ENCODE data around the gene OR2L2.

The OR2L2 gene

DNA sequence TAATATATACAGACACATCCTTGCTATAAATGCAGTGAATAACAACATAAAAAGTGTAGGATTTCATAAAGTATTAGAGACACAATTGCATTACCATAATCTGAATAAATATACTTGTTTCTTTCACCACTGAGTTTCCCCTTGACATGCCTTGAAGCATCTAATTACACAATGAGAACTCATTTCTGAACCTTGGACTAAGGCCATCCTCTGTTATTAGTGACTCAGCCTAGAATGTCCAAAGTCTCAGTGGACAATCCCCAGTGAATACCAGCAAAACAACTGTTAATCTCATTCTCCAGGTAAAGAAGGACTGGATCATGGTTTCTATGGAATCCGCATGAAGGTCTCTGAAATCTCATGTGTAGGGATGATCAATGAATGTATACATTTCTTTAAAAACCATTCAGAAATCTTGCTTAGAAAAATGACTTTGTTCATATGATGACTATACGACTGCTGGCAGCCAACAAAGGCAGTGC lies 16.6 kb upstream of the OR2L2 start, which contains the start of gene OR2L5:
Gene OR2L5, plus strand, starts transcription at position 432 of the 482 bp plus-strand sequence. CDS start 8,288 bp downstream, outside the sequence.
- no peak for DNase-seq (ENCODE audit: extremely low spot score)
- ChIA-PET CTCF (no interaction called here), POLR2A (no interaction called here)
- TF ChIP-seq, protein P1, sequence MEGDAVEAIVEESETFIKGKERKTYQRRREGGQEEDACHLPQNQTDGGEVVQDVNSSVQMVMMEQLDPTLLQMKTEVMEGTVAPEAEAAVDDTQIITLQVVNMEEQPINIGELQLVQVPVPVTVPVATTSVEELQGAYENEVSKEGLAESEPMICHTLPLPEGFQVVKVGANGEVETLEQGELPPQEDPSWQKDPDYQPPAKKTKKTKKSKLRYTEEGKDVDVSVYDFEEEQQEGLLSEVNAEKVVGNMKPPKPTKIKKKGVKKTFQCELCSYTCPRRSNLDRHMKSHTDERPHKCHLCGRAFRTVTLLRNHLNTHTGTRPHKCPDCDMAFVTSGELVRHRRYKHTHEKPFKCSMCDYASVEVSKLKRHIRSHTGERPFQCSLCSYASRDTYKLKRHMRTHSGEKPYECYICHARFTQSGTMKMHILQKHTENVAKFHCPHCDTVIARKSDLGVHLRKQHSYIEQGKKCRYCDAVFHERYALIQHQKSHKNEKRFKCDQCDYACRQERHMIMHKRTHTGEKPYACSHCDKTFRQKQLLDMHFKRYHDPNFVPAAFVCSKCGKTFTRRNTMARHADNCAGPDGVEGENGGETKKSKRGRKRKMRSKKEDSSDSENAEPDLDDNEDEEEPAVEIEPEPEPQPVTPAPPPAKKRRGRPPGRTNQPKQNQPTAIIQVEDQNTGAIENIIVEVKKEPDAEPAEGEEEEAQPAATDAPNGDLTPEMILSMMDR (IDR thresholded peaks at IDR 0.05; ENCODE audit: control extremely low read depth, extremely low read depth, low read depth, missing control alignments) = no peak

DNA sequence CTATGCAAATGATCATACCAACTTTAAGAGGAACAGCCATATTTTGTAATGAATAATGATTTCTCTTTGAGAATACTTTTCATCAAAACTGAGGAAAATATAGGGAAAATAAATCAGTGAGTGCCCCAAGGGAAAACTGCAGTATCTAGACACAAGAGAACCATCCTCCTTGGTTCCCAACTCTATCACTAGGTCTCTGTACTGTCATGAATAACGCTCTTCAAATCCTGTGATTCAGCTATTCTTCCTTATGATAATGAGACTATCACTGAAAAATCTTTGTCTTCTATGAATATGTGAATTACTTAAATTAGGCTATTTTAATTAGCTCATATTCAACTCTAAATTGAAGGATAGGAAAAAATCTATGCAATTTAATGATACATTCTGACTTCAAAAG lies 14.1 kb upstream of the OR2L2 start:
- TF ChIP-seq, protein P1 (IDR thresholded peaks at IDR 0.05; ENCODE audit: control extremely low read depth, extremely low read depth, low read depth, missing control alignments) = no peak
- DNase-seq (ENCODE audit: extremely low spot score) = no peak
- ChIA-PET CTCF (interaction anchor here (1.2 kb wide), 1 partner anchor 13 kb away, joined by 3 read pairs; no protein-coding TSS in a partner anchor), POLR2A (no interaction called here)

DNA sequence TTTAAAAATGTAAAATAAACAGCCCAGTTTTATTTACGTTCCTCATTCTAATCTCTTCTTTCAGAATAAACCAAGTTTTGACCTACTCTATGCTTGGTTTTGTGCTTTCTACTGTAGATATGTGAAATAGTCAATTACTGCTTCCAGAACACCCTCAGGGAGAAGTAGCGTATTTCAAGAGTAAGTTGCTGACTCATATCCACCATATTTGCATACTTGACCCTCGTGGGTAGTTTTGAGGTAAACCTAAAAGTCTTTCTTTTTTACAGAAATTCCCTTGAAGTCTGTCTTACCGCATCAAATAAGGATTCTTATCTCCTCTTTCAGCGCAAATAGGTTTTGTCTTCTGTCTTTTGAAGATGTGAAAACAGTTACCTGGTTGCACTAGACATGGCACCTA lies 15.3 kb downstream of the OR2L2 start:
- TF ChIP-seq, protein P1 (IDR thresholded peaks at IDR 0.05; ENCODE audit: control extremely low read depth, extremely low read depth, low read depth, missing control alignments) = no peak
- no peak for DNase-seq (ENCODE audit: extremely low spot score)
- CTCF ChIA-PET = no interaction called here
- POLR2A ChIA-PET = no interaction called here

DNA sequence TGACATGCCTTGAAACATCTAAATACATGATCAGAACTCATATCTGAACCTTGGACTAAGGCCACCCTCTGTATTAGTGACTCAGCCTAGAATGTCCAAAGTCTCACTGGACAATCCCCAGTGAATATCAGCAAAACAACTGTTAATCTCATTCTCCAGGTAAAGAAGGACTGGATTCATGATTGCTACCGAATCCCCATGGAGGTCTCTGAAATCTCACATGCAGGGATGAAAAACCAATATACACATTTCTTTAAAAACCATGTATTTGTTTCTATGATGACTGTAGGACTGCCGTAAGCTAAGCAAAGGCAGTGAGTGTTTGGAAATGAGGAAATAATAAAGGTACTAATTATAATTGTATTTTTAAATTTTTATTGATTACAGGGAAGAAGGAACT lies 16.7 kb downstream of the OR2L2 start, which contains the start of gene OR2L3:
Gene OR2L3, plus strand, starts transcription at position 301 of the 400 bp plus-strand sequence. CDS start 13,846 bp downstream, outside the sequence.
- POLR2A ChIA-PET = no interaction called here
- no peak for DNase-seq (ENCODE audit: extremely low spot score)
- CTCF ChIA-PET = no interaction called here
- TF ChIP-seq, protein P1 (IDR thresholded peaks at IDR 0.05; ENCODE audit: control extremely low read depth, extremely low read depth, low read depth, missing control alignments) = no peak

DNA sequence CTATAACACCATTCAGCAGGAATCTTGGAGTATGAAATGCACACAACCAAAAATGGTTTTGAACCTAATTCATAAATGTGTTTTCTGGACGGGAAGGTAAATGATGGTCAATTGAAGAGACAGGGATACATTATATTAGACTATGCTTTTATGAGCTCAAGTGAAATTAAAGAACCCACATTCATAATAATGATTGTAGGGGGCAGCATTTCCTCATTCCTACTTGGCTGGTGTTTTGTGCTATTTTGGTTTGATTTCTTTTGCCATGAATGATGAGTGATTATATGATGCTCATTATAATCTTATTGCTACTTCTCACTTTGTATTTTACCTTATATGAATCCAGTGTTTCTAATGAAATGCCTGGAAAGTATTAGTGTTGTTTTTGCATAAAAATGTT lies 17.1 kb downstream of the OR2L2 start:
- CTCF ChIA-PET = no interaction called here
- TF ChIP-seq, protein P1 (IDR thresholded peaks at IDR 0.05; ENCODE audit: control extremely low read depth, extremely low read depth, low read depth, missing control alignments) = no peak
- no peak for DNase-seq (ENCODE audit: extremely low spot score)
- POLR2A ChIA-PET = no interaction called here

DNA sequence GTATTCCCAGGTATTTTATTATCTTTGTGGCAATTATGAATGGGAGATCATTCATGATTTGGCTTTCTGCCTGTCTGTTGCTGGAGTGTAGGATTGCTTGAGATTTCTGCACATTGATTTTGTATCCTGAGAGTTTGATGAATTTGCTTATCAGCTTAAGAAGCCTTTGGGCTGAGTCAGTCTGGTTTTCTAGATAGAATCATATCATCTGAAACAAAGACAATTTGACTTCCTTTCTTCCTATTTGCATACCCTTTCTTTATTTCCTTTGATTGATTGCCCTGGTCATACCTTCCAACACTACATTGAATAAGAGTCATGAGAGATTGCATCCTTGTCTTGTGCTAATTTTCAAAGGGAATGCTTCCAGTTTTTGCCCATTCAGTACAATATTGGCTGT lies 24.8 kb downstream of the OR2L2 start:
- ChIA-PET CTCF (no interaction called here), POLR2A (no interaction called here)
- no peak for DNase-seq (ENCODE audit: extremely low spot score)
- TF ChIP-seq, protein P1 (IDR thresholded peaks at IDR 0.05; ENCODE audit: control extremely low read depth, extremely low read depth, low read depth, missing control alignments) = no peak

DNA sequence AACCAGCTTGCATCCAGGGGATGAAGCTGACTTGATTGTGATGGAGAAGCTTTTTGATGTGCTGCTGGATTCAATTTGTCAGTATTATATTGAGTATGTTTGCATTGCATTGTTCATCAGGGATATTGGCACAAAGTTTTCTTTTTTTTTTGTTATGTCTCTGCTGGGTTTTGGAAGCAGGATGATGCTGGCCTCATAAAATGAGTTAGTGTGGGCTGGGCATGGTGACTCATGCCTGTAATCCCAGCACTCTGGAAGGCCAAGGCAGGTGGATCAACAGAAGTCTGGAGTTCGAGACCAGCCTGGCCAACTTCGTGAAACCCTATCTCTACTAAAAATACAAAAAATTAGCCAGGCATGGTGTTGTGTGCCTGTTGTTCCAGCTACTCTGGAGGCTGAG lies 25.4 kb downstream of the OR2L2 start:
- ChIA-PET CTCF (no interaction called here), POLR2A (no interaction called here)
- no peak for DNase-seq (ENCODE audit: extremely low spot score)

More for the DNA sequence above, 25.4 kb downstream of the OR2L2 start:
- TF ChIP-seq, protein P1 (IDR thresholded peaks at IDR 0.05; ENCODE audit: control extremely low read depth, extremely low read depth, low read depth, missing control alignments) = no peak
